GM12865 (cell line): ENCODE measurements around the gene SDHB.

ENCODE experiments used
- DNase-seq: peaks from one replicate; pipeline ENCODE4 v3.0.0; 2010; ENCODE audit warnings: low read depth
- H3K4me3 ChIP-seq: 2 replicates; pipeline ENCODE4 v1.5.1; 2011; ENCODE audit warnings: mild to moderate bottlenecking, low read depth, low read length, control low read depth
- TF ChIP-seq, protein P1 (sequence below): IDR thresholded peaks from 2 replicates; pipeline ENCODE4 v1.5.1; 2011; ENCODE audit warnings: low read length, control low read depth, low read depth, inconsistent platforms; ENCODE audit not compliant: insufficient read depth; ENCODE audit errors: missing control alignments

SDHB gene

DNA sequence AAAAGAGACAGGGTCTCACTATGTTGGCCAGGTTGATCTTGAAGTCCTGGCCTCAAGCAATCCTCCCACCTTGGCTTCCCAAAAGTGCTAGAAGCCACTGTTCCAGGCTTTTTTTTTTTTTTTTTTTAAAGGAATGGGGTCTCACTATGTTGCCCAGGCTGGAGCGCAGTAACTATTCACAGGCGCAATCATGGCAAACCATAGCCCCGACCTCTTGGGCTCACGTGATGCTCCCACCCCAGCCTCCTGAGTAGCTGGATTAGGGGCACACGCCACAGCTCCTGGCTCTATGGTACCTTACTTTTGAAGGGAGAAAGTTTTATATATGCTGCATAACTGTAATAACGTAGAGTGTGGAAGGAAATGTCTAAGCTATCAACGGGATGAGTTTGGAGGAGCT, 36.4 kb downstream of the SDHB start:
- TF ChIP-seq, protein P1, sequence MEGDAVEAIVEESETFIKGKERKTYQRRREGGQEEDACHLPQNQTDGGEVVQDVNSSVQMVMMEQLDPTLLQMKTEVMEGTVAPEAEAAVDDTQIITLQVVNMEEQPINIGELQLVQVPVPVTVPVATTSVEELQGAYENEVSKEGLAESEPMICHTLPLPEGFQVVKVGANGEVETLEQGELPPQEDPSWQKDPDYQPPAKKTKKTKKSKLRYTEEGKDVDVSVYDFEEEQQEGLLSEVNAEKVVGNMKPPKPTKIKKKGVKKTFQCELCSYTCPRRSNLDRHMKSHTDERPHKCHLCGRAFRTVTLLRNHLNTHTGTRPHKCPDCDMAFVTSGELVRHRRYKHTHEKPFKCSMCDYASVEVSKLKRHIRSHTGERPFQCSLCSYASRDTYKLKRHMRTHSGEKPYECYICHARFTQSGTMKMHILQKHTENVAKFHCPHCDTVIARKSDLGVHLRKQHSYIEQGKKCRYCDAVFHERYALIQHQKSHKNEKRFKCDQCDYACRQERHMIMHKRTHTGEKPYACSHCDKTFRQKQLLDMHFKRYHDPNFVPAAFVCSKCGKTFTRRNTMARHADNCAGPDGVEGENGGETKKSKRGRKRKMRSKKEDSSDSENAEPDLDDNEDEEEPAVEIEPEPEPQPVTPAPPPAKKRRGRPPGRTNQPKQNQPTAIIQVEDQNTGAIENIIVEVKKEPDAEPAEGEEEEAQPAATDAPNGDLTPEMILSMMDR, result no peak
- no peak for DNase-seq
- no peak overlapping the region for H3K4me3 ChIP-seq

DNA sequence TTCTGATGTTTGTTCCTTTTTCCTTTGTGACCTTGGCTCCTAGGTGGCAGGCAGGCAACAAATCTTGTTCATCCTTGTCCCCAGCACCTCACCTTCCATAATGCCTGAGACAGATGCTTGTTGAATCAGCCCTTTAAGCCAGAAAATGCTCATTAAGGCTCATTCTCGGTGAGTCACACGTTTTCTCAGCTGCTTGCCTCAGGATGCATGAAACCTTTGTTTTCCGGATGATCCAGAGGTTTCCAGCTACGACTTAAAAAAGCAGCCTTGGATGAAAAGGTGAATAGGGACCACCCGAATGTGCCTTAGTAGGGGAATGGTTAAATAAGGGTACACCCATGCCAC, 37.5 kb downstream of the SDHB start:
- TF ChIP-seq, protein P1, result no peak
- H3K4me3 ChIP-seq, result no peak overlapping the region
- no peak for DNase-seq

DNA sequence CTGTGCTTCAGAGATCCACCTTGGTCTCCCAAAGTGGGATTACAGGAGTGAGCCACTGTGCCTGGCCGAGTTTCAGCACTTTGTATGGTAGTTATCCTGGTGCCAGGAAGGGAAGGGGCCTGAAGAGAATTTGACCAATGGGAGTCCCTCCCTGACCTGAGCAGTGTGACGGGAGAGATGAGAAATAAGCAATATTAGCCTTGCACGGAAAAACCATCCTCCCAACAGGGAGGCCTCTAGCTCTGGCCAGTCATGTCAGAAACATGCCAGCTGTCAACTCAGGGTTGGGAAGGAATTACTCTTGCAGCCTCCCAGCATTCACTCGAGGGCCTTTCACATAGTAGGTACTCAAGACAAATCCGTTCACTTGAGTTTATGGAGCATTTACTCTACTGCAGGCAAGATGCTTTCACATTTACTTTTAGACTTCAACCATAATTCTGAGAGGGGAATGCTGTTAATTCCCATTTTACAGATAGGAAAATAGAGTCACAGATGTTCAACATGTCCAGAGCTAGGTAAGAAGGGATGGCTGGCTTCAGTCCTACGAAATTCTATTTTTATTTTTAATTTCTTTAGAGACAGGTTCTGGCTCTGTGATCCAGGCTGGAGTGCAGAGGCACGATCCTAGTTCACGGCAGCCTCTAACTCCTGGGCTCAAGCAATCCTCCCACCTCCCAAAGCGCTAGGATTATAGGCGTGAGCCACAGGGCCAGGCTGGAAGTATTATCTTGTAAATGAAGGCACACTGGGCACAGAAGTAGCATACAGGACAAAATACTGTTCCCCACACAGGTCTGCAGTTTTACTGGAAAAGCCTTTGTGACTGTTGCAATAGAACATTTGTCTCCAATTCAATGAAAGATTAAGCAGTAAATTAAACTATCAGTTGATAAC, 38.9 kb downstream of the SDHB start:
- TF ChIP-seq, protein P1, result no peak
- no peak for DNase-seq
- H3K4me3 ChIP-seq, result no peak overlapping the region

DNA sequence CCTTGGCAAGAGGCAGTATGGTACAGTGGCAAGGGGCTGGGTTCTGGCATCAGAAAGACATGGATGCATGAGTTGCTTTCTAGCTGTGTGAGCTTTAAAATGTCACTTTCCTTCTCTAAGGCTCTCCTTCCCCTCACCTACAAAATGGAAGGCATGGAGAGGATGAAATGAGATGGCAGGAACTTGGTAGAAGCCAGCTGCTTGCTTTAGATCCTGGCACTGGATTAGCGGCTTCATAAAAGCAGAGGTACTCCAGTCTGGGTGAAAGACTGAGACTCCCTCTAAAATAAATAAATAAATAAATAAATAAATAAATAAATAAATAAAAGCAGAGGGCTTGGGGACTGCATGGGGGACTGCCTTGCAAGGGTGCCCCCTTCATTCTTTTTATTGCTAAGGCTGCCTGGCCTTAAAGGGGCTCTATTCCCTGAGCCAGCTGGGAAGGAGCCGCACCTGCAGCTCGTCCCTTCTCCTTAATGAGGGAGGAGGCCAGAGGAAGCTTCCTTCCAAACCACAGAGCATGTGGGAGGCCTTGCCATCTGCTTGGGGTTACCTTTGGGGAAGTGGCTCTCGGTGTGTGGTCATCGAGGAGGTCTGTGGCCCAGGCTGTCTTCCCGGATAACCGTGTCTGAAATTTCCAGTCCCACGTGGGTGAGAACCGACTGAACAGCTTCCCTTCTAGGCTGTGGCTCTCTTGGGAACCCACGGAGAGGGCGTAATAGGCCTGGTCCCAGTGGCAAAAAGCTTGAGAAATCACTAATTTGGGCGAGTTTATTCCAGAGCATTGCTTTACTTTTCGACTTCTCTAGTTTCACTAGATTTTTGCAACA, 40.1 kb downstream of the SDHB start:
- DNase-seq, result peak; percentile 35
- TF ChIP-seq, protein P1, result no peak
- H3K4me3 ChIP-seq, result no peak overlapping the region

DNA sequence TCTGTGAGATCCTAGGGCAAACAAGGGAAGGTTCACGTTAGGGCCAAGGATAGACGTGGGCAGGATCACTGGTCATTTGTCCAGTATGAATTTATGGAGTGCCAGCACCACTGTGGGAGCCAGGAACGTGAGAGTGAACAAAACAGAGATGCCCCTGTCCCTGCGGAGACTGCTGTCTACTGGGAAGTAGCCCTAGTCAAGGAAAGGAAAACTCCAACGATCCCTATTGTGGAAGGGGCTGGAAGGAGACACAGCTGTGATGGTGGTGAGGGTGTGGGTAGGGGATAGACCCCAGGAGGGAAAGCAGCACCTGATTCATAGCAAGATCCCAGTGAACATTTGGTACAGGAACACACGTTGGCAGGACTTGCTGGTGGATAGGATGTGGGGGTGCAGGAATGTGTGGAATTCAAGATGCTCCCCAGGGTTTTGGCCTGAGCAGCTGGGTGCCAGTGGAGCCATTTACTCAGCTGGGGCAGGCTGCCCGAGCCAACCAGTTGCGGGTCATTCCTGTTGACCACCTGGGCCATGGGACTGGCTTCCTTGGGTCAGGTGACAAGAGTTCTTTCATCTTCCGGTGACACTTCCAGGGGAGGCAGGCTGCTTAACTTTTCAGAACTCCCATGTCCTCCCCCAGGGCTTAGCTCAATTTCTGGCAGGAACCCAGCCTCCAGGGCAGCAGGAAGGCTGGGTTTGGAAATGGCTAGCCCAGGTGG, 40.9 kb downstream of the SDHB start:
- H3K4me3 ChIP-seq, result no peak overlapping the region
- TF ChIP-seq, protein P1, result no peak
- DNase-seq, result no peak

DNA sequence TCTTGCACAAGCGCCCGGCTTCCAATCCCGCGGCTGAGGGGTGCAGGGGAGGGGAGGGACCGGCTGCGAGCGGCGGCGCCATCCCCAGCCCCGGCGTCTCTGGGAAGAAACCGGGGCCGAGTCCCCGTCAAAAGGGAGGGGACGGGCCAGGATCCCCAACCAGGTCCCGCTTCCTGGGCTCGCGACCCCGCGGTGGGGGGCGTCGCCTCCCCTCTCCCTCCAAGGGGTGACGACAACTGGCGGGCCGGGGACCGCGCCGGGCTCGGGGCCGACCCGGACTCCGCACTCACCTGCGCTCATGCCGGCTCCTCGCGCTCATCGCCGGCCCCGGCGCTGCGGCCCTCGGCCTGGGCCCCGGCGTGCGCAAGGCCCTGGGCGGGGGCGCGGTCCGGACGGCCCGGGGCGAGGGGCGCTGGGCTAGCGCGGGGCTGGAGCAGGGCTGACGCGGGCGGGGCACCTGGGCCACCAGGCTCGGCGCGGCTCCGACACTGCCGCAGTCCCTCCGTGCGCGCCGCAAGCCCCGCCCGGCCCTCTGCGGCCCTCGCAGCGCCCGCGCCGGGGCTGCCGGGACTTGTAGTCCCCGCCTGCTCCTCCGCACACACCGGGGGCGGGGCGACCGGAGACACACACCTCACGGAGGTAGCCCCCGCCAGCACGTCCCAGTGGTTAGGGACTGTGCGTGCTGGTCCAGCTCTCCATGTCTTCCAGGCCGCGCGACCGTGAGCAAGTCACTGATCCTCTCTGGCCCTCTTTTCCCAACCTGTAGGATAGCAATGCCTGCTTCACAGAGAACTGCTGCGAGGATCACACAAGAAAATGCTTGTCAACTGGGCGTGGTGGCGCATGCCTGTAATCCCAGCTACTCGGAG, 42.2 kb downstream of the SDHB start, which contains the start of gene ATP13A2:
TSS of gene ATP13A2 (minus strand) at position 490 of the 869 bp plus-strand sequence. CDS start at position 300, 190 bp downstream.
- peak; percentile 91 for DNase-seq
- H3K4me3 ChIP-seq, result peak within 1 kb of the TSS; percentile 61
- TF ChIP-seq, protein P1, result no peak
